Right lobe of liver (tissue), 6 donors: ENCODE results near the gene DCTD. TPM values are rescaled to one million over a fixed set of nuclear protein-coding genes. Genes with fewer than 3 reads are reported as not detected.

ENCODE experiments used
- ATAC-seq, 4 donors: fragments of 200-7000 bp; cut with Tn5 transposase; one replicate each; pipeline ENCODE4 v1.9.1; 2020; ENCODE audit warnings: mild to moderate bottlenecking in 4 of 4, moderate library complexity in 4 of 4
- DNase-seq, 3 donors: peaks; one replicate each; pipeline ENCODE4 v3.0.0-alpha.2; 2020
- H3K27ac ChIP-seq, 3 donors: fragments of 200-600 bp; one replicate each; pipeline ENCODE4 v1.8.0; 2022
- H3K27me3 ChIP-seq, 2 donors: fragments of 200-600 bp; one replicate each; pipeline ENCODE4 v1.8.0; 2022
- H3K36me3 ChIP-seq, 4 donors: fragments of 200-600 bp; sonication (generic) in 1 of 4; one replicate each; pipeline versions ENCODE4 v1.5.1 to v1.8.0; 2017 to 2022; ENCODE audit warnings: control low read depth in 1 of 4
- H3K4me1 ChIP-seq, 4 donors: fragments of 200-600 bp; sonication (generic) in 1 of 4; one replicate each; pipeline versions ENCODE4 v1.5.1 to v1.8.0; 2017 to 2022; ENCODE audit warnings: control low read depth in 1 of 4
- H3K4me3 ChIP-seq, 3 donors: fragments of 200-600 bp; one replicate each; pipeline ENCODE4 v1.8.0; 2022
- H3K9me3 ChIP-seq, 4 donors: fragments of 200-600 bp; sonication (generic) in 1 of 4; one replicate each; pipeline versions ENCODE4 v1.5.1 to v1.8.0; 2017 to 2022; ENCODE audit warnings: control low read depth in 1 of 4
- CTCF ChIP-seq, 4 donors: fragments of 200-600 bp in 3 of 4; fragments of 450-650 bp in 1 of 4; IDR thresholded peaks; one replicate each; pipeline versions ENCODE4 v1.5.1 to v1.8.0; 2016 to 2022; ENCODE audit warnings: antibody characterized with exemption in 4 of 4, mild to moderate bottlenecking in 2 of 4
- POLR2A ChIP-seq: fragments of 450-650 bp; IDR thresholded peaks from one replicate; pipeline ENCODE4 v1.6.1; 2017; ENCODE audit warnings: antibody characterized with exemption, mild to moderate bottlenecking
- WGBS: methylation state at CpG from one replicate; pipeline ENCODE4 v1.1.6; 2018; ENCODE audit warnings: low coverage, low lambda C conversion rate; ENCODE audit not compliant: insufficient coverage; ENCODE audit errors: missing lambda C conversion rate; 5-methylcytosine and 5-hydroxymethylcytosine counted together
- intact Hi-C, 2 donors: fragments of 100-400 bp; cut with DNase I; formaldehyde crosslinking; loops; one replicate each; pipeline versions ENCODE4 v1.11.2 to v1.14.1; 2022
- total RNA-seq, 6 experiments: library from RNA; depleted of rRNA in 2 of 6; stranded (reverse); fragments of >200 nt in 2 of 6; fragmentation: NEBNext Ultra II Directional in 3 of 6; extraction: Animal tissue kit (Norgen Biotek cat#: 25700) in 3 of 6; gene quantifications; one replicate each; pipeline versions ENCODE4 v1.1.0 to v1.2.4, GENCODE V29; 2016 to 2023
- donor health status: DM: no; HTN: yes; CAD: no.
- donor health status: DM: no; HTN: no; CAD: no.
- donor health status: DM: no; HTN: no; CAD: no.
- donor health status: DM: no; HTN: yes; CAD: no.
- donor health status: DM: no; HTN: yes; CAD: no.

DCTD gene
- total RNA-seq, 6 experiments from 2014 or later, result 45.7 to 61.3 (median 51.2) TPM

GRCh38 chr4:182914357-182914756 is 2.8 kb downstream of the DCTD start:
- Histone ChIP-seq H3K36me3 (peaks cover 0 to 15% (median 9%) of the 10 kb centered on the region in 4 donors), H3K9me3 (no peaks in the 10 kb centered on the region), H3K4me3 (no peak overlapping the region), H3K27ac (no peak overlapping the region), H3K27me3 (no peaks in the 10 kb centered on the region), H3K4me1 (peaks cover 0 to 15% (median 6%) of the 10 kb centered on the region in 4 donors)
- DNase-seq (no peak), ATAC-seq (no peak)
- intact Hi-C loops, result no loop called here
- WGBS, result no CpG with 5 or more reads among the region's 5 CpGs
- TF ChIP-seq POLR2A (no peak), CTCF (IDR thresholded peaks at IDR 0.05) (no peak)

GRCh38 chr4:182913621-182914020 is 3.6 kb downstream of the DCTD start:
- no peak for TF ChIP-seq CTCF (IDR thresholded peaks at IDR 0.05)
- TF ChIP-seq POLR2A, result no peak
- 94% methylated on average over 2 of the region's 2 CpGs for WGBS
- Histone ChIP-seq H3K9me3 (no peaks in the 10 kb centered on the region), H3K27ac (no peak overlapping the region), H3K36me3 (peaks cover 0 to 20% (median 9%) of the 10 kb centered on the region in 4 donors), H3K4me3 (no peak overlapping the region), H3K27me3 (no peaks in the 10 kb centered on the region), H3K4me1 (peaks cover 0 to 15% (median 5%) of the 10 kb centered on the region in 4 donors)
- ATAC-seq, result no peak
- no peak for DNase-seq
- intact Hi-C loops, result no loop called here

GRCh38 chr4:182913036-182913435 is 4.2 kb downstream of the DCTD start:
- no peak overlapping the region for H3K4me3 ChIP-seq
- no peak for DNase-seq
- peaks cover 0 to 10% (median 3%) of the 10 kb centered on the region in 4 donors for H3K4me1 ChIP-seq
- intact Hi-C loops, result no loop called here
- H3K36me3 ChIP-seq, result peaks cover 0 to 21% (median 9%) of the 10 kb centered on the region in 4 donors
- no peak for ATAC-seq
- no peaks in the 10 kb centered on the region for H3K27me3 ChIP-seq
- no peak for TF ChIP-seq CTCF (IDR thresholded peaks at IDR 0.05)
- no peak for TF ChIP-seq POLR2A
- no peak overlapping the region for H3K27ac ChIP-seq
- 74% methylated on average over 8 of the region's 8 CpGs for WGBS
- H3K9me3 ChIP-seq, result no peaks in the 10 kb centered on the region

GRCh38 chr4:182908124-182908523 is 9.1 kb downstream of the DCTD start:
- DNase-seq, result no peak
- ATAC-seq, result no peak
- peaks cover 0 to 31% (median 4%) of the 10 kb centered on the region in 4 donors for H3K4me1 ChIP-seq
- no peak overlapping the region for H3K27ac ChIP-seq
- no peaks in the 10 kb centered on the region for H3K27me3 ChIP-seq
- H3K4me3 ChIP-seq, result no peak overlapping the region
- intact Hi-C loops, result no loop called here
- 86% methylated on average over 3 of the region's 3 CpGs for WGBS
- H3K36me3 ChIP-seq, result peaks cover 0 to 18% (median 4%) of the 10 kb centered on the region in 4 donors
- no peak for TF ChIP-seq CTCF (IDR thresholded peaks at IDR 0.05)
- no peak for TF ChIP-seq POLR2A
- no peaks in the 10 kb centered on the region for H3K9me3 ChIP-seq

DNA sequence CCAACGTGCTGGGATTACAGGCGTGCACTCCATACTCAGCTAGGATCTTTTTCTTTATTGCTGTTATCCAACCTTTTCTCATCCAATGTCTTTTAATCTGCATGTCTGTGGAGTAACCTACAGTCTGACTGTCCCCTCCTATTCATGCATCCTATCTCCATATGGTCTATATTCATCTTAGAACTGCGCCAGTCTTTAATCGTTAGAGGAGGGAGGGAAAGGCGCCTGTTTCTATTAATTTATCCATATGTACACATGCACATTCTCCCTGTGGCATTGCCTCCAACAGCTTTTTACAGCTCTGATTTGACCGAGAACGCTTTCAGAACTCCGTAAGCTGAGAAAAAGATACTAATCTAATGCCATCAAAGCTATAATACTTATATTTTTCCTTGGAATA is 9.8 kb downstream of the DCTD start:
- Histone ChIP-seq H3K9me3 (no peaks in the 10 kb centered on the region), H3K4me1 (peaks cover 0 to 35% (median 8%) of the 10 kb centered on the region in 4 donors), H3K27ac (no peak overlapping the region), H3K27me3 (no peaks in the 10 kb centered on the region), H3K36me3 (peaks cover 0 to 18% (median 4%) of the 10 kb centered on the region in 4 donors), H3K4me3 (no peak overlapping the region)
- 92% methylated on average over 8 of the region's 8 CpGs for WGBS
- TF ChIP-seq CTCF (IDR thresholded peaks at IDR 0.05), result no peak
- TF ChIP-seq POLR2A, result no peak
- no peak for ATAC-seq
- intact Hi-C loops, result no loop called here
- no peak for DNase-seq
